ENCODE results near the gene ZFPM1. TPM values are rescaled to one million over a fixed set of nuclear protein-coding genes. Genes with fewer than 3 reads are reported as not detected.
A peak's percentile ranks its signal among the peaks of the same experiment; 100 is the strongest.

ZFPM1 gene
- total RNA-seq (2021; fragmentation: NEBNext Ultra II Directional; extraction: Animal tissue kit (Norgen Biotek cat#: 25700)) (3.4 and 4.8 TPM in 2 replicates), polyA plus RNA-seq (2011; rRNA removed) (0.74 and 1.4 TPM in 2 replicates), polyA minus RNA-seq (2011; rRNA and poly(A)+ RNA removed) (0.29 and 0.57 TPM in 2 replicates)
- 1.1 TPM for polyA plus RNA-seq (2011; cell fraction: cytosol; rRNA removed)
- 3.6 TPM for polyA plus RNA-seq (2011; cell fraction: nucleus; rRNA removed)
- 1.5 to 3.3 TPM (median 1.9 TPM) in 4 replicates for polyA plus RNA-seq (2012, experiment 1 of 2)
- 1.00 TPM for polyA plus RNA-seq (2012, experiment 2 of 2)
- 3.1 TPM for polyA plus RNA-seq (2013, experiment 1 of 2)
- polyA plus RNA-seq (2013, experiment 2 of 2) = 2.9 TPM
- polyA minus RNA-seq (2011; cell fraction: cytosol; rRNA and poly(A)+ RNA removed) = 2.8 TPM
- polyA minus RNA-seq (2011; cell fraction: nucleus; rRNA and poly(A)+ RNA removed) = 3.3 TPM
- long read RNA-seq, experiment 1, partial matches to known transcripts = 0 of 28 reads
- long read RNA-seq, experiment 1, other reads (novel, unspliced or antisense) = 28 of 28 reads
- long read RNA-seq, experiment 2 = 0 reads

DNA sequence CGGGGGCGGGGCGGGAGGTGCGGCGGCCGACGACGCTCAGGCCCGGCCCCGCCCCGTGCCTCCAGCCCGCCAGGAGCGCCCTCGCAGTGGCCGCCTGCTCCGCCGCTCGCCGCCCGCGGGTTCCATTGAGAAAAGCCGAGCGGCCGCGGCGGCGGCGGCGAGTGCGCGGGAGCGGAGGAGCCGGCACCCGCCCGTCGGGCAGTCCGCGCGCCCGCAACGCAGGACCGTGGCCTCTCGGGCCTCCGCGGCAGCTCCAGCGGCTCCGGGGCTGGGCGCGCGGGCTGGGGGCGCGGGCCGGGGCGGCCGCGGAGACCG is at the start of gene ZFPM1:
ZFPM1 (plus strand) TSS at position 64 of the 315 bp plus-strand sequence. CDS start 359 bp downstream, outside the sequence.
- DNase-seq (ENCODE audit: low read depth in 1 of 2, low spot score in 2 of 2) = no peak
- POLR2A ChIA-PET (ENCODE audit: partially characterized antibody) = interaction anchor here (1.3 kb wide), 1 partner anchor 13 kb away, joined by 4 read pairs; no protein-coding TSS in a partner anchor
- H3K4me2 ChIP-seq (ENCODE audit: insufficient read depth in 1 of 2, low read depth in 2 of 2, low read length in 2 of 2) = peak within 1 kb of the TSS; percentile 79 to 86
- CTCF ChIA-PET (ENCODE audit: partially characterized antibody) = interaction anchor here (0.9 to 2.3 kb wide), 4 partner anchors 10 to 109 kb away, joined by 3 to 8 read pairs (median 4); no protein-coding TSS in a partner anchor
- H3K27me3 ChIP-seq (replicated peaks in 1 of 4; ENCODE audit: control insufficient read depth in 3 of 4, extremely low read depth in 1 of 4, insufficient read depth in 3 of 4, low read length in 3 of 4) = peaks cover 29 to 60% (median 54%) of the 10 kb centered on the region in 4 experiments
- no peak within 1 kb of the TSS for H2AFZ ChIP-seq (ENCODE audit: low read length)
- H3K14ac ChIP-seq (ENCODE audit: insufficient read length) = no peak within 1 kb of the TSS
- H3K4ac ChIP-seq (replicated peaks; ENCODE audit: insufficient read length, low read depth, low read length) = peak within 1 kb of the TSS; percentile 84
- peak within 1 kb of the TSS; percentile 95 for H4K5ac ChIP-seq (ENCODE audit: insufficient read length, low read depth, low read length)
- H3K36me3 ChIP-seq (ENCODE audit: control insufficient read depth in 2 of 4, insufficient read depth in 4 of 4, low read length in 3 of 4) = peaks cover 0 to 4% (median 0%) of the 10 kb centered on the region in 4 experiments; a peak in 1 of 8 replicates
- H2BK12ac ChIP-seq (ENCODE audit: low read depth, low read length) = no peak within 1 kb of the TSS
- no peaks in the 10 kb centered on the region for H3K9me3 ChIP-seq (ENCODE audit: insufficient read depth in 2 of 2, low read depth in 1 of 2, low read length in 1 of 2)
- H3K79me1 ChIP-seq (ENCODE audit: low read depth, low read length) = no peaks in the 10 kb centered on the region
- H3K23me2 ChIP-seq (ENCODE audit: low read depth, low read length) = peaks cover 4% of the 10 kb centered on the region; the same call in 1 of the 2 replicates
- H2BK5ac ChIP-seq (ENCODE audit: low read depth, low read length) = peak within 1 kb of the TSS; percentile 66; the same call in 1 of the 2 replicates
- H2BK120ac ChIP-seq (replicated peaks; ENCODE audit: low read depth, low read length) = no peak within 1 kb of the TSS
- H3K4me3 ChIP-seq (ENCODE audit: extremely low read depth in 1 of 4, insufficient read depth in 2 of 4, low read depth in 3 of 4, low read length in 4 of 4) = peak within 1 kb of the TSS; percentile 42 to 73 (median 58)
- peak within 1 kb of the TSS; percentile 59 for H3K56ac ChIP-seq (replicated peaks; ENCODE audit: insufficient read length, low read depth, low read length)
- no CpG with 5 or more reads among the region's 57 CpGs for WGBS, 2 experiments (ENCODE audit: extremely low coverage in 1 of 2, insufficient coverage in 1 of 2, insufficient read length in 1 of 2, insufficient replicate concordance in 2 of 2, low coverage in 1 of 2, low lambda C conversion rate in 2 of 2, missing lambda C conversion rate in 1 of 2)
- H4K8ac ChIP-seq (ENCODE audit: extremely low read depth, insufficient read depth, low read length) = peak within 1 kb of the TSS; percentile 57; the same call in 1 of the 2 replicates
- no peak within 1 kb of the TSS for H3K23ac ChIP-seq (ENCODE audit: insufficient read length)
- H3K18ac ChIP-seq (ENCODE audit: extremely low read depth, low read length) = peak within 1 kb of the TSS; percentile 78; the same call in 1 of the 2 replicates
- H3K27ac ChIP-seq (ENCODE audit: low read depth, low read length) = no peak within 1 kb of the TSS
- no peak within 1 kb of the TSS for H4K91ac ChIP-seq (replicated peaks; ENCODE audit: insufficient read length, low read length)
- 0 out of 4 replicates have a peak, but pooled peaks cover 0 to 3% of the 10 kb centered on the region in 2 experiments for H3K79me2 ChIP-seq (ENCODE audit: control insufficient read depth in 1 of 2, insufficient read depth in 2 of 2, low read length in 2 of 2)
- no peak within 1 kb of the TSS for H2BK20ac ChIP-seq (ENCODE audit: low read length)
- H4K20me1 ChIP-seq (replicated peaks in 1 of 2; ENCODE audit: control insufficient read depth in 1 of 2, insufficient read depth in 2 of 2, low read length in 2 of 2) = peaks cover 12 to 13% of the 10 kb centered on the region in 2 experiments
- TF ChIP-seq TAF7 (optimal IDR thresholded peaks at IDR 0.05; ENCODE audit: borderline replicate concordance, low read depth, low read length) (no peak), POLR2A (IDR thresholded peaks at IDR 0.05; ENCODE audit: control extremely low read depth in 1 of 2, low read depth in 2 of 2, low read length in 2 of 2) (0 out of 3 replicates have a peak, but pooled peaks of 1 of the 2 experiments have one; percentile 18)
- H2AK5ac ChIP-seq (ENCODE audit: low read depth, low read length) = no peak within 1 kb of the TSS
- H3K4me1 ChIP-seq (replicated peaks in 1 of 4; ENCODE audit: control insufficient read depth in 3 of 4, insufficient read depth in 4 of 4, low read length in 3 of 4) = peaks cover 0 to 27% (median 13%) of the 10 kb centered on the region in 4 experiments; a peak in 6 of 7 replicates
- no peak for FAIRE-seq
- H3K9ac ChIP-seq (replicated peaks in 1 of 4; ENCODE audit: extremely low read depth in 1 of 4, low read depth in 3 of 4, low read length in 3 of 4) = peak within 1 kb of the TSS in 1 of 4 experiments; percentile 65; a peak in 1 of 7 replicates
- H2BK15ac ChIP-seq (ENCODE audit: low read length) = no peak within 1 kb of the TSS
